GM21390 (cell line): ENCODE data around the gene EXOC3L1.

Source experiments
- ATAC-seq: cut with Tn5 transposase; IDR thresholded peaks from one replicate; pipeline ENCODE4 v1.9.1; 2021; ENCODE audit not compliant: unreplicated experiment

Gene EXOC3L1

GRCh38 chr16:67199011-67199807 lies 9.3 kb upstream of the EXOC3L1 start, which contains the start of gene ELMO3:
TSS of gene ELMO3 (plus strand) at chr16:67199131. CDS start at chr16:67199327, 196 bp downstream.
- no peak for ATAC-seq

GRCh38 chr16:67198238-67198734 lies 8.3 kb upstream of the EXOC3L1 start:
- ATAC-seq: no peak

GRCh38 chr16:67197704-67198103 lies 7.8 kb upstream of the EXOC3L1 start:
- ATAC-seq: no peak

- ATAC-seq: no peak
These were observed 6.9 kb upstream of the EXOC3L1 start for GRCh38 chr16:67196881-67197280.

GRCh38 chr16:67195676-67196075 lies 5.7 kb upstream of the EXOC3L1 start:
- no peak for ATAC-seq

GRCh38 chr16:67194260-67194659 lies 4.3 kb upstream of the EXOC3L1 start:
- ATAC-seq: no peak

GRCh38 chr16:67193536-67193935 lies 3.6 kb upstream of the EXOC3L1 start:
- no peak for ATAC-seq

- no peak for ATAC-seq
These were observed 2.9 kb upstream of the EXOC3L1 start for GRCh38 chr16:67192781-67193361.

GRCh38 chr16:67191995-67192681 lies 2.2 kb upstream of the EXOC3L1 start, which contains the start of gene E2F4:
TSS of gene E2F4 (plus strand) at chr16:67192155. CDS start at chr16:67192228, 73 bp downstream.
- ATAC-seq: peak; percentile 79

GRCh38 chr16:67191411-67191994 lies 1.6 kb upstream of the EXOC3L1 start:
- ATAC-seq: peak; percentile 8

GRCh38 chr16:67190448-67191399 lies 788 bp upstream of the EXOC3L1 start:
- no peak for ATAC-seq

GRCh38 chr16:67188798-67189197 lies 1.1 kb downstream of the EXOC3L1 start:
- no peak for ATAC-seq

- no peak for ATAC-seq
These were observed 1.6 kb downstream of the EXOC3L1 start for GRCh38 chr16:67188323-67188722.

GRCh38 chr16:67187175-67187890 lies 2.6 kb downstream of the EXOC3L1 start:
- ATAC-seq: no peak

GRCh38 chr16:67186550-67186950 lies 3.4 kb downstream of the EXOC3L1 start:
- ATAC-seq: no peak

- ATAC-seq: no peak
These were observed 4.2 kb downstream of the EXOC3L1 start for GRCh38 chr16:67185651-67186134.

- no peak for ATAC-seq
These were observed 4.8 kb downstream of the EXOC3L1 start for GRCh38 chr16:67184995-67185650.

GRCh38 chr16:67184453-67184994 lies 5.4 kb downstream of the EXOC3L1 start:
- ATAC-seq: no peak
